HG02571 (cell line): Measurements from ENCODE around the gene CA5A.
A peak's percentile ranks its signal among the peaks of the same experiment; 100 is the strongest.
"Not testable (repeated sequence)": the region's sequence is repeated elsewhere in the genome, so short reads cannot be mapped to it uniquely, and the experiment has no call there.

Experiments
- ATAC-seq: cut with Tn5 transposase; IDR thresholded peaks from one replicate; pipeline ENCODE4 v1.9.1; 2021; ENCODE audit warnings: mild to moderate bottlenecking, moderate library complexity; ENCODE audit not compliant: unreplicated experiment

CA5A gene

DNA sequence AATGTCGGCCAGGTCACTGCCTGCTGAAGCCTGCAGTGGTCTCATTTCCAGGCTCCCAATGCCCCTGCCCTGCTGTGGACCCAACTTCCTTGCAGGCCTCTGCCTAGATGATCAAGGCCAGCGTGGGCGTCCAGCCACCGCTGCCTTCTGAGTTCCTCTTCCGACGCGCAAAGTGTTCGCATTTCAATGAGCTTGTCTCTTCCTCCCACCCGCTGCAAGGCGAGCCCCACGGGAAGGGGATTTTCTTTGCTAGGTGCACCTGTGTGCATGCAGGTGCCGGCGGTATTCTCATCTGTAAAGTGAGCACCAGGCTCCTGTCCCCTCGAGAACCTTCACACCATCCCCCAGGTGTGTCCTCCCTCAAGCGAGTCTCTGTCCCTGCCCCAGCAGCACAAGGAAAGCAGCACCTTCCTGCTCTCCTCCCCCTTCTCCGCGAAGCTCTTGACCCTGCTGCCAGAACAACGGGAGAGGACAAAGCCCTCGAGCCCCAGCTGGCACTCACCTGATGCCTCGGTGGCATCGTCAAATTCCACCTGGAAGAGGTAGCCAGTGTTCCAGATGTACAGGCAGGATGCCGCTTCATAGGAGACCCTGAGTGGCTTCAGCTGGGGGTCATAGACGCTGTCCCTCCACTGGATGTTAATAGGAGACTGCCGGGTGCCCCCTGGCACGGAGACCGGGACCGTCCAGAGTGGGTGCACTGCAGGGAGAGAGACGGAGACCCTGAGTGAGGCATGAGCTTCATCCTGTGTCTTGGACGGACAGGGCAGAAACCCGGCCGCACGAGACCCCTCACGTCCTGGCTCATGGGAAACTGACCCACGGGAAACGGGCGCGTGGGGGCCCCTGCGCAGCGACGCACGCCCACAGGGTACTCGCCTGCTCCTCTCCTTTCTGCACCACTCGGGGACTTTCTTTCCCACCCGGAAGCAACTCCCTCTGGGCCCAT, 9.8 kb downstream of the CA5A start:
- no peak for ATAC-seq

DNA sequence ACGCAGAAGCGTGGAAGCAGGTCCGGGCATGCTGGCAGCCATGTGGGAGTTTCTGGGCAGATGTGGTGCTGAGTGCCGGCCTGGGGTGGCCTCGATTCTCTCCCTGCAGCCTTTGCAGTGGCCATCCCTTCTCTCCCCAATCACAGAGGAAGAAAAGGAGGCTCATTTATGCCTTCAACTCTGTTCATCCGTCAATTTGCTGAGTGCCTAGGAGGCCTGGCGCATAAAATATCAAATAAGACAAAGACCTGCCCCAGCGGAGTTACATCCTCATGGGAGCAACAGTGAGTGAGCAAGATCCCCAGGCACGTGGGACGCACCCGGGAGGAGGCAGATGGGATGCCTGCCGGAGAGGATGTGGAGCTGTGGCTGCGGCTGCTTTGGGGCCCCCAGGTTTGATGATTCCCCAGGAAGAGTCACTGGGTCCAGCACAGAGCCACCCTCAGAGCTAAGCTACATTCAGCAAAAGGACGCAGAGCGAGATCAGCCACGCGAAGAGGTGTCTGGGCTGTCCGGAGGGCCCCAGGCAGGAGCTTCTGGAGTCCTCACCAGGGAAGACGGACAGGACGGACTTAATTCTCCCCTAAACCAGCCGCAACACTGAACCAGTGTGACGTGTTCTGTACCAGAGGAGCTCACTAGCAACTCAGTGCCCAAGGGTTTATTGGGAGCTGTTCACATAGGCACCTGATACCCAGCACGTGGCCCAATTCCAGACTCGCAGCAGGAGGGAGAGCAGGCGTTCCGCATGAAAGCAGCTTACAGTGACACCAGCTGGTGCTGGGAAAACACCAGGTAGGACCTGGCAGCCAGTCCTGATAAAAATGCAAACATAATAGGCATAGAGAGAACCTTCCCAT, 11.3 kb downstream of the CA5A start:
- ATAC-seq, result no peak

GRCh38 chr16:87924041-87924810, 12.1 kb downstream of the CA5A start:
- peak; percentile 64 for ATAC-seq

DNA sequence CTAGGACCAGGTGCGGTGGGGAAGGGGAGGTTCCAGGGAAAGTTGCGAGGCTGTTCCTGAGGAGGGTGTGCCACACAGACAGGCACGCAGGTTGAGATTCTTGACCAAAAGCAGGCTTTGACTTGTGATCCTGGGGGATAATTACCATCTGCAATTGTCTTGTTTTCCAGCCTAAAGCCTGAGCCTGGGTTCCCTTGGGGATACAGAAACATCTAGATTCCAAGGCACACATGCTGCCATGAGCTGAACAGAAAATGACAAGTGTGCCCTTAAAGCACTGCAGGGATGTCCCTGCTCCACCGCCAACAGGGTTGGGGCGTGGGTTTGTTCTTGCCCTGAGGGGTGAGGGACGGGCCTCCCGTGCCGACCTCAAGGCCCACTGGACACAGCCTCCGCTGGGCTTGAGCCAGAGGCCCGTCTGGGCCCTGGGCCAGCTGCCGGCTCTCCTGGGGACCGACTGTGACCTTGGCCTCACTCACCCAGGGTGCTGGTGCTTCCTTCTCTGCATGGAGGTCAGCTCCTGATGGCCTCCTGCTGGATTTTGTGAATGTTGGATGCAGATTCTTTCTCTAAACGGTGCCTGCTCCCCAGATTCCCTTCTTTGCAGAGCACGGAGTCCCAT, 14.0 kb downstream of the CA5A start:
- ATAC-seq, result no peak

DNA sequence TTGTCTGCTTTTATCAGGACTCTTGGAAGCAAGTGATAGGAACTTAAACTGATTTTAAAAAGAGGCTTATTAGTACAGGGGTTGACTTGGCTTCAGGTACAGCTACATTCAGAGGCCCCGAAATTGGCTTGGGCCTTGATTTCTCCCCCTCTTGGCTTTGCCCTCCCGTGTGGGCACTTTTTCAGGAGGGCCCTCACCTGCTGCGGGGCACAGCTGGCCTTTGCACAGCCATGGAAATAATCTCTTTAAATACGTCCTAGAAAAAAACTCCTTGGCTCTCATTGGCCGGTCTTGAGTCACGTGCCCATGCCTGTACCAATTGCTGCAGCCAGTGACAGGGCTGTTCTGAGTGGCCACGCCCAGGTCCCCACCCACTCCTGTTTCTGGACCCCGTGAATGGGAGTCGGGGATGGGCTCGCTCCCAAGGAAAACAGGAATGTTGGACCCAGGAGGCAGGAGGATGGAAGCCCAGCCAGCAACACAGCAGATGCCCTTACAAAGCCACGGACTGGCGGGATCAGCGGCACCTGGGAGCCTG, 15.0 kb downstream of the CA5A start:
- no peak for ATAC-seq

DNA sequence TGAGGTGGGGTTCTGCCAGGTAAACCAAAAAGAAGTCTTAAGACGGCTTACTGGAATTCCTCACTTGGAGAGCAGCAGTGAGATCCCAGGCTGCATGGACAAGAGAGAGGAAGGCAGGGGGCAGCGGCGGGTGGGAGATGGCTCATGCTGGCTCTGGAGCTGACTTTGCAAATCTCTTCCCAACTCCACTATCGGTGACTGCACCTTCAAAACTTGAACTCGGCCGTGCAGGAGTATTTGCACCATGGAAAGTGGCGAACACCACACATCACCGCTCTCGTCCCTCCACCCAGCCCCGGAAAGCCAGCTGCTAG, 16.7 kb downstream of the CA5A start:
- no peak for ATAC-seq

DNA sequence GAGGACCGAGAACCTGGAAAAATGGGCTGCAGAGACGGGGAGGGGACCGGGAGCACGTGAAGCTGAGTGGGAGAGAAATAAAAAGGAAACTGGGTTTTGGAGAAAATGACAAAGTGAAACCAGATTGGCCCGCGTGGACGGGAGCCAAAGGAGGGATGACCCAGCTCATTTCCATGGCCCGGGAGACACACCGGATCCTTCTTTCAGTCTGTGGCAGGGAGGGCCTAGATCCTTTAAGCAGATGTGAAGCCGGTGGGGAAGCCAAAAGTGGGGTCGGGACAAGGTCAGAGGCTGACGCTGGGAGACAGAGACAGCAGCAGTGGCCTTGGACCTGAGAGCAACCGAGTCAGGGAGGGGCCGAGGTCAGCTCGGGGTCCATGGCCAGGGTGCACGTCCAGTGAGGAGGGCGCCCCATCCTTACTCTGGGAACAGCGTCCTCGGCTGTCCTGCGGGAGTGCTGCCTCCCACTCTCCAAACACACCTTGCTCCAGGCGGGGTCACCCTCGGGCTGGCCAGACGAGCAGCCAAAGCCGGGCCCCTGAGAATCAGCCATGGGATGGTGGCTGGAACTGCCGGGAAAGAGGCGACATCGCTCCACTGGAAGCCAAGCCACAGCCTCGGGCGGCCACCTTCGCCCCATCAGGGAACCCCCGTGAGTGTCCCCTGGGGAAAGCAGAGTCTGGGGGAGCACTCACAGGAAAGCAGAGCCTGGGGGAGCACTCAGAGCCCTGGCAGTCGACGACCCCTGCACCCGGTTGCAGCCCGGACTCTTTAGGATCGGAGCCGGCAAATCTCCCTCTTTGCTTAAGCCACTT, 17.3 kb downstream of the CA5A start:
- no peak for ATAC-seq

GRCh38 chr16:87918338-87918737, 18.0 kb downstream of the CA5A start:
- ATAC-seq, result no peak

- ATAC-seq, result no peak
Observed at GRCh38 chr16:87917503-87917902, 18.8 kb downstream of the CA5A start.

DNA sequence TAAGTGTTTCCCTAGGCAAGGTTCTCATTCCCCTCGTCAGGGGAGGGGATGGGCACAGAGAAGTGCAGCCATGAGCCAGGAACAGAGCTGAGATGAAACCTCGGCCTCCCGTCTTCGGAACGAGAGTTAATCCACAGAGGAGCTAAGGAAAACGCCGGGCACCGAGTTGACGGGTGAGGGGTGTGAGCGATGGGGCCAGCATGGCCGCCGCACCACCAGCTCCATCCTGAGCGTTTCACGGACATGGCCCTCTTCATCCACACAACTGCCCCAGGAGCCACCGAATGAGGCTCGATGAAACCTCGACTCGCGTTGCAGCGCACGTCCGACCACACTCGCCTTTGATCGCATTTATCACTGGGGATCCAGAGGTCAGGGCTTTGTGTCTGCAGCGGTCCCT, 21.5 kb downstream of the CA5A start:
- no peak for ATAC-seq

DNA sequence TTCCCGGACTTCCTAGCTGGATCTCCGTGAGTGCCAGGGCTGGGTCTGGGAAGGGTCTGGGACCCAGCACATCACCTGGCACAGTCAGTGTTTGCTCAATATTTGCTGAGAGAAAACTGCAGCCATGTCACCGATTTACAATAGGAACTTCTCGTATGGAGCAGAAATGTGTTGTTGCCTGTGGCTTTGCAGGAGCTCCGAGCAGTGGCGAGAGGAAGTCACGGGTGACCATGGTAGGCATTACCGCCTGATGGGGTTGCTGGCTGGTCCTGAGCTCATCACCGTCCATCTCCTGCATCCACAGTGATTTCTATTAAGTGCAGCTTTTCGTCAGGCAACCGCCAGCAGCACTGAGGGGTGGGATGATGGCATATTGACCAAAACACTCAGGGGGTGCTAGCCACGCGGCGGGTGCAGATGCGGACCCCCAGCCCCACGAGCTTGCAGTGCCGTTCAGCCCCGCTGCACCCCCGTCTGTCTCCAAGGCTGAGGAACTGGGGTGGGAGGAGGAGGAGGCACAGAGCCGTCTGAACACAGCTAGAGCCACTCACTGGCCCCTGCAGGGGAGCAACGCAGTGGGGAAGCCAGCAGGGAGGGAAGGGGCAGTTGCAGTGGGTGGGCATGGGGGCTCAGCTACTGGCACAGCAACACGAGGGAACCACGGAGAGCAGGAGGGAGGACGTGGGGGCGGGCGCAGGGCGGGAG, 22.2 kb downstream of the CA5A start:
- not testable (repeated sequence) for ATAC-seq

DNA sequence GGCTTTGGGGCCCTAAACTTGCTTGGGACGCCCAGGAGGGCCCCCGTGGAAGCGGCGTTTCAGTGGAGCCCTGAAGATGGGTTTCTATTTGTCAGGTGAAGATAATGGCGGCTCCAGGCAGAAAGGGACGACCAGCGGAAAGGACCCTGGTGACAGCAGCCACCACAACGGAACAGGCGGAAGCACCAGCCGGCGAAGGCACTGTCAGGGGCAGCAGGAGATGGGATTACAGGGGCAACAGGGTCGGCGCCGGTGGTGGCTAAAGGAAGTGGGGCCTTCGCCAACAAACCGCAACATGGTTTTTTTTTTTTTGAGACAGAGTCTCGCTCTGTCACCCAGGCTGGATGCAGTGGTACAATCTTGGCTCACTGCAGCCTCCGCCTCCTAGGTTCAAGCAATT, 23.6 kb downstream of the CA5A start:
- not testable (repeated sequence) for ATAC-seq

DNA sequence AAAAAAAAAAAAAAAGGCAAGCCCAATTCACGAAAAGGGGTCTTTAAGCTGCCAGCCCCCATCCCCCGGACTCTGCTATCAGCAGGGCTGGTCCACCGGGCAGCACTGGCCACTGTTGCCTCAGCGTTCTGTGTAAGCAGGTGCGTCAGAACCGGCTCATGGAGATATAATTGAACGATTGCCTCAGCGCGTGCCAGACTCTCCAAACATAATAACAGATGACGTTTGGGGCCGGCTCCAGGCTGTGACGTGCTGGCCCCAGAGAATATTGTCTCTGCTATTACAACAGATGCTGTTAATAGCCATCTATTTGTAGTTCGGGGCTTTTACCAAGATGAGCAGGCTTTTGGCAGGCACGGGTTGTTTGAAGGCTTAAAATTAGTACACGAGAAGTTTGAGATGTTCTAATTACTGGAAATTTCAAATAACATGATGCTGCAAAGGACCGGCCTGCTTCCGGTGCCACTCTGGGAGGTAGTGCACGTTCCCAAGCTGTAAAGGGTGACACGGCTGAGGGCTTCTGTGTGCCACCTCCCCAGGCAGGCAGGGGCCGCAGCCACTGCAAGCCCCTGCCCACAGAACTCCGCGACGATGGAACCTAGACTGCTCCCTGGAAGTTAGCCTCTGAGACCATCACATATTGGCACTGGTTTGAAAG, 25.1 kb downstream of the CA5A start:
- not testable (repeated sequence) for ATAC-seq

- peak; percentile 87 for ATAC-seq
Observed at GRCh38 chr16:87909203-87909935, 27.0 kb downstream of the CA5A start.

DNA sequence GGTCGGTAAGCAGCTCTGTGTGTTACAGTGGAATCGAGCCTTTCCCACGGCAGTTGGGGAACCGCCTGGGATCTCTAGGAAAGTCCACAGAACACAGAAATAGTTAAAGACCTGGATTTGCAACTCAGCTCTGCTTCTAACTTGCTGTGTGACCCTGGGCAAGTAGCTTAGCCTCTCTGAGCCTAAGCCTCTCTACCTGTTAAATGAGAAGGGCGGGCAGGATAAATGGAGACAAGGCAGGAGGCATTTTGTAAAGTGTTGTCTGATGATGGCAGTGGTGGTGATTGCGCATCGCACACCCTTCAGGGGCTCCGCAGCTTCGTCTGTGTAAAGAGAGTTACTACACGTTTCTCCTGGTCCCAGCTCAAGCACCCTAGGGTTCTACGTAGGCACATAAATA, 28.2 kb downstream of the CA5A start:
- ATAC-seq, result not testable (repeated sequence)

- ATAC-seq, result not testable (repeated sequence)
Observed at GRCh38 chr16:87905521-87905920, 30.8 kb downstream of the CA5A start.

DNA sequence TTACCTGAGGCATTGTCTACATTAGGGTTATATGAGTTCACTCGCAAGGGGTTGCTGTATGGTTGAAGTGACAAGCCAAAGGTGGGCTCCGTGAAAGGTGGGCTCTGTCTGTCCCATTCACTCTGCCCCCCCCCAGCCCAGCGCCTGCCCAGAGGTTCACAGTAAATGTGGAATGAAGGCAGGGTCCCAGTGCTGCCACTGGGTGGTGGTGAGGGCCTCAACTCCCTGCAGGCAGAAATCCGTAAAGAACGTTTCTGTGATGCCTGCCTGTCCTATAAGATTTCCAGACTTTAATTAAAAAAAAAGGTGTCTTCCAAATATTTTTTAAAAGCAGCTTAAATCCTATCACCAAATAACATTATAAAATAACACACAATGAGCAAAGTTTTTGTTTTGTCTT, 31.4 kb downstream of the CA5A start:
- ATAC-seq, result not testable (repeated sequence)

- ATAC-seq, result not testable (repeated sequence)
Observed at GRCh38 chr16:87900489-87900888, 35.8 kb downstream of the CA5A start.
